Brain pericyte (primary cell): ENCODE data around the gene UBE2E3.

Source experiments
- DNase-seq: peaks from one replicate; pipeline ENCODE4 v3.0.0-alpha.2; 2012; ENCODE audit warnings: low read depth, low spot score

Gene UBE2E3

GRCh38 chr2:180978903-180979748 is 1.3 kb upstream of the UBE2E3 start:
- no peak for DNase-seq

- DNase-seq, result no peak
These were observed 678 bp upstream of the UBE2E3 start for GRCh38 chr2:180979749-180980105.

GRCh38 chr2:180980943-180981911 is 822 bp downstream of the UBE2E3 start:
- DNase-seq, result no peak

GRCh38 chr2:180983468-180984242 is 3.2 kb downstream of the UBE2E3 start:
- no peak for DNase-seq

GRCh38 chr2:180985771-180986395 is 5.5 kb downstream of the UBE2E3 start:
- no peak for DNase-seq

GRCh38 chr2:180987146-180987545 is 6.7 kb downstream of the UBE2E3 start:
- no peak for DNase-seq

GRCh38 chr2:180990337-180990736 is 9.9 kb downstream of the UBE2E3 start:
- DNase-seq, result no peak

- DNase-seq, result no peak
These were observed 10.4 kb downstream of the UBE2E3 start for GRCh38 chr2:180990794-180991193.

GRCh38 chr2:180991361-180991760 is 11.0 kb downstream of the UBE2E3 start:
- DNase-seq, result no peak

- DNase-seq, result no peak
These were observed 11.4 kb downstream of the UBE2E3 start for GRCh38 chr2:180991820-180992219.

GRCh38 chr2:180992994-180993393 is 12.6 kb downstream of the UBE2E3 start:
- DNase-seq, result no peak

GRCh38 chr2:180999274-180999964 is 19.0 kb downstream of the UBE2E3 start:
- DNase-seq, result no peak

- no peak for DNase-seq
These were observed 24.4 kb downstream of the UBE2E3 start for GRCh38 chr2:181004647-181005325.

GRCh38 chr2:181005326-181005655 is 24.9 kb downstream of the UBE2E3 start:
- no peak for DNase-seq

GRCh38 chr2:181005809-181006208 is 25.4 kb downstream of the UBE2E3 start:
- no peak for DNase-seq

GRCh38 chr2:181007086-181007837 is 26.9 kb downstream of the UBE2E3 start:
- DNase-seq, result no peak

GRCh38 chr2:181008407-181008806 is 28.0 kb downstream of the UBE2E3 start:
- no peak for DNase-seq

GRCh38 chr2:181021199-181021789 is 40.9 kb downstream of the UBE2E3 start:
- DNase-seq, result no peak

GRCh38 chr2:181022652-181023051 is 42.2 kb downstream of the UBE2E3 start:
- DNase-seq, result no peak
